Measurements from ENCODE around the gene FUCA2.
"Not testable (repeated sequence)": the region's sequence is repeated elsewhere in the genome, so short reads cannot be mapped to it uniquely, and the experiment has no call there.

FUCA2 gene

DNA sequence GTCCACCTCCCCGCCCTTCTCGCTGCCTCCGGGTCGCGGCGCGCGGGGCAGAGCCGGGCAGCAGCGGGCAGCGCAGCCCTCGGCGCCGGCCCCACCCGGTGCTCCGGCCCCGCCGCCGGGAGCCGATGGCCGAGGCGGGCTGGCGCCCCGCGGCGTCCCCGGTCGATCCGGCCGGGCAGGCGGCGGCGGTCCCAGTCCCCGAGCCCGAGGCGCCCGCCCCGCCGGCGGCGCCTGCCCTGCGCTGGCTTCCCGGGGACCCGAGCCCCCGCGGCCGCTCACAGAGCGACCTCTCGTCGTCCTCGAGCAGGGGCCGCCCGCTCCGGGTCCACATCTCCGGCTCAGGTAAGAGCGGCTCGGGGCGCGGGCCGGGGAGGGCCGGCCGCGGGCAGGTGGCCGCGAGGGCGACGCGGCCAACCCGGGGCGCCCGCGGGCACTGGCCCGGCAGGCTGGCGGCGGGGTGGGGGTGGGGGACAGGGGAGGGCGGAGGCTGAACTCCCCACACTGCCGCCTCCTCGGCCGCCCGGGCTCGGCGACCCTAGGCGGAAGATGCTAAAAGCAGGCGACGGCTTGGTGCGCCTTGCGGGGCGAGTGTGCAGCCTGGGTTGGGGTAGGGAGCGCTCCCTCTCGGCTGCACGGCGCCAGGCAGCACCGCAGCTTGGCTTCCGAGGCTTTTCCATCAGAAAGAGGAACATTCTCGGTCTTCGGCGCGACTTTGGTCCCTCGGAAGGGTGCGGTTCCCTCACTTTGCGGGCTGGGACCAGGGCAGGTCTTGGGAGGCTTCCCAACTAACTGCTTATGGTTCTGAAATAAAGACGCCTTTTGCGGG lies 25.6 kb upstream of the FUCA2 start:
- no peak for DNase-seq (ENCODE audit: low read depth, low spot score)

DNA sequence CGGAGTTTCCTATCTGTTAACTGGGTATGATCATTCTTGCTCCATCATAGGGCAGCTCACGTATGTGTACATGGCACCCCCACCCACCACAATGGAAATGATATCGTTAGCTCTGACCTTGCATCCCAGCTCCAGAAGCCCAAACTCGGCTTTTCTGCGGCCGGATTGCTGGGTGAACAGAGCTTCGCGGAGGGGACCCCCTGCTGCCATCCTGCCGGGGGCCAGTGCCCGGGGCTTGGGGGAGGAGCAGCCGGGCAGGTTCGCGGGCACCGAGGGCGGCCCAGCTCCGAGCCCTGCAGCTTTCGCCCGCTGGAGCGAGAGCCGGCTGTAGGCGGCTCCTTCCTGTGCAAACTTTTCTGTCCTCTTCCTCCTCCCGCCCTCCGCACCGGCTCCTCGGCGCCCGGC lies 24.9 kb upstream of the FUCA2 start:
- DNase-seq (ENCODE audit: low read depth, low spot score) = no peak

DNA sequence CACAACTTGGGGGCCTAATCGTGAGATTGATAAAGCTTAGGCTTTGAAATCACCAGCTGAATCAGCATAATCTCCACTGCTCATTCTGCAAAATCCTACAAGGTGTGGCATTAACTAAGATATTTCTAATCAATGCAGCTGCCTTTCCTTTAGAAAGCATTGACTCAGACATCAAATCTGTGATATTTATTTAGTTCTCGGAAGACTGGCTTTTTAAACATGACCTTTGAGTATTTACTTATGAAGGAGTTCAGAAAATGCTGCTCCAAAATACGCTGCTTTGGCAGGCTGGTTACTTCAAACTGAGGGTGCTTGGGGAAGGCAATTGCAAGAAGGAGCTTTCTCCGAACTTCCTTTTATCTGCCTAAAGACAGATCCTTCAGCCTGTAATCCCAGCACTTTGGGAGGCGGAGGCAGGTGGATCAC lies 23.7 kb upstream of the FUCA2 start:
- DNase-seq (ENCODE audit: low read depth, low spot score) = no peak

- no peak for DNase-seq (ENCODE audit: low read depth, low spot score)
These were observed 20.4 kb upstream of the FUCA2 start for GRCh38 chr6:143531720-143532499.

DNA sequence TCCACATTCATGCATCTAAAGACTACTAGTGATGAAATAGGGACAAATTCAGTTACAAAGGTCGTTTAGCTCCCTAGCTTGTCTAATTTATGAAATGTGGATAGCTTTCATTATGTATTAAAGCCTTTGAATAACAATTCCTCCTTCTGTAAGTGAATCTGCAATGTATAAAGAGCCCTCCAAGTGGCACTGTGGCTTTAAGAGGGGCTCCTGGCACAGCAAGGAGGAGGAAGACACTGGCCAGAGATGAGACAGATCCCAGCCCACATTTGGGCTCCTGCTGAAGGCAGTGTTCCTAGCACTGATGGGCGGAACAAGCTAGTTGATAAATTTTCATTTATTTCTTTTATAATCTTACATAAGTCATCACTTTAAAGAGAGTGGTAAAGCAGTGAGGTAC lies 17.6 kb upstream of the FUCA2 start:
- no peak for DNase-seq (ENCODE audit: low read depth, low spot score)

- no peak for DNase-seq (ENCODE audit: low read depth, low spot score)
These were observed 16.8 kb upstream of the FUCA2 start for GRCh38 chr6:143528164-143528811.

DNA sequence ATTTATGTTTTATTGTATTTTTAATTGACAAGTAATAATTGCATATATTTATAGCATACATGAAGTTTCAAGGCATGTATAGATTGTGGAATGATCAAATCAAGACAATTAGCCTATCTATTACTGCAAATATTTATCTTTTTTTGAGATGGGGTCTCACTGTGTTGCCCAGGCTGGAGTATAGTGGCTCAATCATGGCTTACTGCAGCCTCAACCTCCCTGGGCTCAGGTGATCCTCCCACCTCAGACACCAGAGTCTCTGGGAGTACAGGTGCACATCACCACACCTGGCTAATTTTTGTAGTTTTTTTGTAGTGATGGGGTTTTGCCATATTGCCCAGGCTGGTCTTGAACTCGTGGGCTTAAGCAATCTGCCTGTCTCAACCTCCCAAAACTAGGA lies 16.2 kb upstream of the FUCA2 start:
- DNase-seq (ENCODE audit: low read depth, low spot score) = no peak

DNA sequence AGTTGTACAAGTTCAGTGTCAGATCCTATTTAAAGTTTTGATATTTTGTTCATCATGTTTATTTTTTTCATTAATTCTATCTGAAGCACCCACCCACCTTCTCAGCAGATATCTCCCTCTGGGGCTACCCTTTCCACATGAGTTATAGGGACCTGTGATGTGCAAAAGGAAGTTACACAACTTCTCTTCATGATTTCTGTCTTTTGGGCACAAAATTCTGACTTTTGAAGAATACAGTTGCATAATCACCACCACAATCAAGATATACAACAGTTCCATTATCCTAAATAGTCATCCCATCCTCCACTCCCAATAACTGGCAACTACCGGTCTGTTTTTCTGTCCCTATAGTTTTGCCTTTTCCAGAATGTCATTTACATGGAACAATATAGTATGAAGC lies 13.8 kb upstream of the FUCA2 start:
- DNase-seq (ENCODE audit: low read depth, low spot score) = no peak

DNA sequence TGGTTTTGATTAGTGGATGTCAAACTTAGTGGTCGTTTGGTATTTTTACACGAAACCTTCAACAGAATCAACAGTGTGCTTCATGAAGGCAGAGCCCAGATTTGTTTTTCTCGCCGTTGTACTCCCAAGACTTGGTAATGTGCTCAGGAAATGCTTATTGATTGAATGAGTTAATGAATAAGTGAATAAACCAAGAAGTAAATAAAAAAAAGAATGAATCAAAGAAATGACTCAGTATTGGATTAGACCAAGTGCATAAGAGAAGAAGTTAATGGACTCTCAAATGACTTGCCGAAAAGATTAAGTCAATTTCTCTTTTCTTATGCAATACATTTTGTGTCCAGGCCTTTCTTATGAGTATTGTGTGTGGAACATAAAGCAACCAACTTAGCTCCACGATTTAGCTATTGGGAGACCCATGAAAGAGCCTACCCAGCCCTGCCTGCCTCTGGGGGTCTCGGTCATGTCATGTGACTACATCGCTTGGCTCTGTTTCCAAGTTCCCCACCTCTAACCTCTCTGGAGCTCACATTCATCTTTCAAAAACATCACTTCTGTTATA lies 10.6 kb upstream of the FUCA2 start:
- DNase-seq (ENCODE audit: low read depth, low spot score) = no peak

DNA sequence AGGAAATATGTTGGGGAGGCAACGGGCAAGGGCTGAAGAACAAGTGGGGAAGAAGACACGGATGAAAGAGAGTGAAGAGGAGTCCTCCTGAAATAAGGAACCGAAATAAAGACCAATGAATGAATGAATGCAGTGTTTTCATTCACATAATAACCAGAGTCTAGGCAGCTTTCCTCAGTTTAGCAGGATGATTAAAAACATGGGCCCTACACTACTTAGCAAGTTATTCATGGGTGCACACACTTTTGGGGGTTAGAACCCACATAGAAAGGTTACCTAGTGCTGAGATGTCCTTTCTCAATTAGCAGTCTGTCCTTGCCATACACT lies 5.9 kb upstream of the FUCA2 start:
- DNase-seq (ENCODE audit: low read depth, low spot score) = no peak

DNA sequence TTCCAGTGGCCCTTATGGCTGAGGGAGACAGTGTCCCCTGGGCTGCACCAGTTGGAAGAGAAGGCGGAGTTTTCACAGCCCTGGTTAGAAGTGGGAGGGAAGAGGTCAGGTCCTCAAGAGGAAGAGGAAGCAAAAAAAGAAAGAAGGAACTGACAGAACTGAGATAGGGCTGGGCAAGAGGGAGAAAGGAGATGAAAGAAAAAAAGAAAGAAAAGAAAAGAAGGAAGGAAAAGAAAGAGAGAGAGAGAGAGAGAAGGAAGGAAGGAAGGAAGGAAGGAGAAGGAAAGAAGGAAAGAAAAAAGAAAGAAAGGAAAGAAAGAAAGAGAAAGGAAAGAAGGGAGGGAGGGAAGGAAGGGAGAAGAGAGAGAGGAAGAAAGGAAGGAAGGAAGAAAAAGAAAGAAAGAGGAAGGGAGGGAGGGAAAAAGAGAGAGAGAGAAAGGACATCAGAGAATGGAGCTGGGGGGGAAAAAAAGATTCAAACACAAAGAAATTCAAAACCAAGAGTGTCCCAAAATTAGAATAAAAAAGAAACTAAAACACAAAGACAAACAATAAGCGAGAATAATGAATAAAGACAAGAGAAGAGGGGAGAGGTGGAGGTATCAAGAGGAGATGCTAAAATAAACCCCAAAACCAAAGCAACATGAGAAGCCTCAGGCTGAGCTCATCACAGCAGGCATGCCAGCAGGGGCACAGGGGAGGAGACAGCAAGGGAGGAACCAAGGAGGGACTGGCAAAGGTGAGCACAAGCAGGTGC lies 5.3 kb upstream of the FUCA2 start:
- no peak for DNase-seq (ENCODE audit: low read depth, low spot score)

DNA sequence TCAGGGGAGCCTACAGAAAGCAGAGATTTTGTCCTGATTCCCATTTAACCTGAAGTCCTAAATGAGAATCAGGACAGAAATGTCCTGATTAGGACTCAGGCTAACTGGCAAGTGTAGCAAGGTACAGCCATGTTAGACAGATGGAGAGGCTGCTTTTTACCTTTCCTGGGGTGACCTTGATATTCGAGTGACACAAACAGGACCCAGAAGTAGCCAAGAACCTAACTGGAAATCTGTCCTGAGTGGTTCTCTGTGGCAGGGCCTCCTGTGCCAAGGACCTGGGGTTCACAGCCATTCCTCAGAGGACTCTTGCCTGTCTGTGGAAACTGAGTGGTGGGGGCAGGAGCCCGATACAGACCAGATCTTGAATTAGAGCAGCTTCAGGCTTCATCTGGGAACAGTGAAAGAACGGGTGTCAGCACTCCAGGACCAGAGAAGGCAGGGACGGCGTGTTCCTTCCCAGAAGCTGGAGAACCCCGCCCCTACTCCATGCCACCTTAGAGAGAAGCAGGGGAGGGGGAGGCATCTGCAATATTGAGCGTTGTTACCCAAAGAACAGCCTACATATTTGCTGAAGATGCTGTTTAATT lies 4.3 kb upstream of the FUCA2 start:
- DNase-seq (ENCODE audit: low read depth, low spot score) = no peak

DNA sequence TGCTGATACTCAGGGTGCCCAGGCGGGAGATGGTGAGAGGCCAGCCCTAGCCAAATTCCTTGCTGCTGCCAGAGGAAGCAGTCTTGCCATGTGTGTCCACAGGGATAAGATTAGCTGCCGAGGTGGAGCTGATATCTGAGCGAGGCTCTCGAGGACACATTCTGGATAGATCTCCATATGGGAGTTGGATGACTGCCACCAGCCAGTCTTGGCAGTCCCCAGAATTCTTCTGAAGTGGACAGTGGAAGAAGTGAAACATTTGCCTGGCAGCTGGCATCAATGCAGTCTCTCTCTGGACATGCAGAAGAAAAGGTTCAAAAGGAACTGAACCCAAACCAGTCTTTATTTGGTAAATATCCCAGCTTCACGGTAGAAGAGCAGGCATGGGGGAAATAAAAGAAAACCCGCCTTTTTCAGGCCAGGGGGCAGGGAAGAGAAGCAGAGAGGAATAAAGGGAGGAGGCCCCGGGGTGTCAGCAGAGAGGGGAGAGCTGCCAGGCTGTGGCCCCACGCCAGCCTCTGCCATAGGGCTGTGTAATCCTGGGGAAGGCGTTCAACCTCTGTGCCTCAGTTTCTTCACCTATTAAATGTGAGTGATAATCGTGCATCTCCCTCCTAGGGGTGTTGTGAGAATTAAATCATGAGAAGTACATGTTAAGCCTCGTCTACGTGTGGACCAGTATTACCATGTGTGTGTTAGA lies 3.7 kb upstream of the FUCA2 start:
- no peak for DNase-seq (ENCODE audit: low read depth, low spot score)

DNA sequence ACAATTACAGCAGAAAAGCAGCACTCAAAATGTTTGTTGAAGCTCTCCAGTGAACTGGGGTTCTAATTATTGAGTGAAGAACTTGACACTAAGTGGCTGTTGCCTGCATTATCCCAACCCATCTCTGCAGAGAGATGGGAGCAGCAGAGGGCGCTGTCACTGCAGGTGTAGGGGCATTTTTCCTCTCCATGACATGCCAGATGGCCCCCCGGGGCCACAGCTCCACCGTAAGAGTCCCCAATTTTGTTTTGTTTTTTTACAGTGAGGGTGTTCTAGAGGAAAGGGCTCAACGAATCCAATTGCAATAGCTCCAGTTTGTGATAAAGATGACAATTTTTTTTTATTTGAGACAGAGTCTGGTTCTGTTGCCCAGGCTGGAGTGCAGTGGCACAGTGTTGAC lies 1.9 kb upstream of the FUCA2 start:
- no peak for DNase-seq (ENCODE audit: low read depth, low spot score)

GRCh38 chr6:143510326-143510725 lies 1.2 kb downstream of the FUCA2 start:
- not testable (repeated sequence) for DNase-seq (ENCODE audit: low read depth, low spot score)

DNA sequence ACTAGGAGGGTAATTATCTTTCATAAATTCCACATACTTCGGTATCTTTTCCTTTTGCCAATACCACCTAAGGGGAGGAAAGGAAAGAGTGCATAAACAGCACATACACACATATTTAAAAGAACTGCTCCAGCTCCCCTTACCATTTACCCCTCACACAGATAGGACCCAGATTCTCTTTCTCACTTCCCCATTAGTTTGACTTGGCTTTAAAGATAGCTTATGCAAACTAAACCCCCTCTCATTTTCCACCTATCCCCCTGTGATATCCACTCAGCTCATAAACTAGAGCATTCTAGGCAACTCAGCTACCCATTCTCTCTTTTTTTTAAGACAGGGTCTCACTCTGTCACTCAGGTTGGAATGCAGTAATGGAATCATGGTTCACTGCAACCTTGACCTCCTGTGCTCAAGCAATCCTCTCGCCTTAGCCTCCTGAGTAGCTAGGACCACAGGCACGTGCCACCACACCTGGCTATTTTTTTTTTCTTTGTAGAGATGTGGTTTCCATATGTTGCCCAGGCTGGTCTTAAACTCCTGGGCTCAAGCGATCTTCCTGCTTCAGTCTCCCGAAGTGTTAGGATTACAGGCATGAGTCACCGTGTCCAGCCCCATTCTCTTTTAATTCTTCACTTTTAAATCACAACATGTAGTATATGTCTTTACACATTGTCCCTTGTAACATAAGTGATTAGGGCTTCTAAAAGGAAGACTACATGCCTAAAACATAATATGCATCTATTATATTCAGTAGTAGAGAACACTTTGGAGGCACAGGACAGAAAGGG lies 4.0 kb downstream of the FUCA2 start:
- no peak for DNase-seq (ENCODE audit: low read depth, low spot score)

- DNase-seq (ENCODE audit: low read depth, low spot score) = no peak
These were observed 4.9 kb downstream of the FUCA2 start for GRCh38 chr6:143506620-143507019.

DNA sequence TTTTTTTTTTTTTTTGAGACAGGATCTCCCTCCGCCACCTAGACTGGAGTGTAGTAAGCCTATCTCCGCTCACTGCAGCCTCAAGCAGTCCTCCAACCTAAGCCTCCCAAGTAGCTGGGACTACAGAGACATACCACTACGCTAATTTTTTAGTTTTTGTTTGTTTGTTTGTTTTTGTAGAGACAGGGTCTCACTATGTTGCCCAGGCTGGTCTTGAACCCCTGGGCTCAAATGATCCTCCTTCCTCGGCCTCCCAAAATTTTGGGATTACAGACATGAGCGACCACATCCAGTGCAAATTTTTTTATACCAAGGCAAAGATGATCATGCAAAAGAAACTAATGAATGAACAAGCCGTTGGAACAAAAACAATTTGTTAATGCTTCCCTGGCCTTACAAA lies 5.3 kb downstream of the FUCA2 start:
- DNase-seq (ENCODE audit: low read depth, low spot score) = no peak

DNA sequence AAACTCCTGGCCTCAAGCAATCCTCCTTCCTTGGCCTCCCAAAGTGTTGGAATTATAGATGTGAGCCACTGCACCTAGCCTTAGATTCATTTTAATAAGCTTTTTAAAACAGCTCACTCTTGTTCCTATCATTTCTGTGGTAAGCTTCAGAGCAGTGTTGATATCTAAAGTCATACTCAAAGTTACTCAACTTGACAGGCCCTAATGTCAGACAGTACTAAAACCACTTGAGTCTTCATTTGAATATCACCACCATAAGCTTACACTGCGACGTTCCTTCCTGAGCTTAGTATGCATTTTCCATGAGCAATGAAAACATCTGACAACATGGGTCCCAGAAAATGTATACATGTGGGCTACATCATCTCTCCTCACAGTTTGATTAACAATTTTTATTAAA lies 6.0 kb downstream of the FUCA2 start:
- no peak for DNase-seq (ENCODE audit: low read depth, low spot score)

- no peak for DNase-seq (ENCODE audit: low read depth, low spot score)
These were observed 6.4 kb downstream of the FUCA2 start for GRCh38 chr6:143505111-143505510.

Data from smooth muscle cell of the brain vasculature (primary cell).